K562 (cell line): Measurements from ENCODE around the gene SNRPD2. TPM values are rescaled to one million over a fixed set of nuclear protein-coding genes. Genes with fewer than 3 reads are reported as not detected.

Experiments
- BRCA1 ChIP-seq, 2 experiments: fragments of 450-650 bp in 1 of 2; sonication (generic) in 1 of 2; formaldehyde crosslinking in 1 of 2; IDR thresholded peaks; 2 replicates each; pipeline versions ENCODE4 v1.5.0 to v1.6.1; 2017 to 2020; ENCODE audit warnings: mild to moderate bottlenecking in 1 of 2, missing genetic modification reagents in 1 of 2
- PREB ChIP-seq: sonication (generic); formaldehyde crosslinking; IDR thresholded peaks from 2 replicates; pipeline ENCODE4 v1.8.1; 2023; ENCODE audit warnings: mild to moderate bottlenecking, missing genetic modification reagents
- PTRF ChIP-seq: fragments of 450-650 bp; IDR thresholded peaks from 2 replicates; pipeline ENCODE4 v1.6.1; 2016; ENCODE audit warnings: mild to moderate bottlenecking, missing genetic modification characterization, missing compliant biosample characterization
- THRA ChIP-seq: fragments of 450-650 bp; IDR thresholded peaks from 2 replicates; pipeline ENCODE4 v1.6.1; 2017; ENCODE audit warnings: mild to moderate bottlenecking, moderate library complexity
- ZNF318 ChIP-seq, 2 experiments: fragments of 450-650 bp; IDR thresholded peaks; 2 replicates each; pipeline ENCODE4 v1.6.1; 2016; ENCODE audit warnings: mild to moderate bottlenecking in 2 of 2, borderline replicate concordance in 1 of 2, low read depth in 1 of 2, moderate library complexity in 1 of 2
- polyA plus RNA-seq, 8 experiments: library from polyadenylated mRNA; depleted of rRNA in 4 of 8; stranded (reverse) in 5 of 8; unstranded in 3 of 8; fragments of >200 nt; fragmentation: Nextera tagmentation in 2 of 8; fragmentation: Illumina TruSeq in 1 of 8; extraction: Ambion mirVana in 2 of 8; extraction: Trizol in 1 of 8; gene quantifications; 2 replicates each; pipeline versions ENCODE4 v1.2.1 to v1.2.3, GENCODE V29; 2011 to 2014; ENCODE audit warnings: inconsistent platforms in 1 of 8, missing spikeins in 1 of 8
- total RNA-seq, 7 experiments: library from RNA; depleted of rRNA in 6 of 7; stranded (reverse); fragments of >200 nt in 6 of 7; fragmentation: Illumina TruSeq in 2 of 7; extraction: Trizol in 2 of 7; gene quantifications; 2 replicates each; pipeline versions ENCODE4 v1.2.1 to v1.2.3, GENCODE V29; 2011 to 2021; ENCODE audit warnings: low replicate concordance in 1 of 7
- TF ChIP-seq, protein P1 (sequence below): fragments of 250-450 bp; sonication (Bioruptor Pico); IDR thresholded peaks from 2 replicates; pipeline ENCODE4 v1.5.0; 2021; ENCODE audit warnings: mild to moderate bottlenecking, moderate library complexity
- TF ChIP-seq, protein P2 (sequence below): sonication (generic); formaldehyde crosslinking; IDR thresholded peaks from 2 replicates; pipeline ENCODE4 v1.8.1; 2023; ENCODE audit warnings: mild to moderate bottlenecking, missing genetic modification reagents

The SNRPD2 gene
- total and polyA plus RNA-seq, 9 of the 15 experiments (the other 6 are each of a cell fraction or from before 2014, with no cell fraction given), result 728 to 4,411 (median 1,029) TPM

GRCh38 chr19:45716359-45717130 is 24.8 kb upstream of the SNRPD2 start (continued):
- TF ChIP-seq ZNF318 (IDR thresholded peaks at IDR 0.05; ENCODE audit: borderline replicate concordance in 1 of 2, low read depth in 1 of 2), result no peak
- no peak for TF ChIP-seq PTRF (tag)
- no peak for TF ChIP-seq PREB (CRISPR knock-in tag)
- TF ChIP-seq, protein P1, sequence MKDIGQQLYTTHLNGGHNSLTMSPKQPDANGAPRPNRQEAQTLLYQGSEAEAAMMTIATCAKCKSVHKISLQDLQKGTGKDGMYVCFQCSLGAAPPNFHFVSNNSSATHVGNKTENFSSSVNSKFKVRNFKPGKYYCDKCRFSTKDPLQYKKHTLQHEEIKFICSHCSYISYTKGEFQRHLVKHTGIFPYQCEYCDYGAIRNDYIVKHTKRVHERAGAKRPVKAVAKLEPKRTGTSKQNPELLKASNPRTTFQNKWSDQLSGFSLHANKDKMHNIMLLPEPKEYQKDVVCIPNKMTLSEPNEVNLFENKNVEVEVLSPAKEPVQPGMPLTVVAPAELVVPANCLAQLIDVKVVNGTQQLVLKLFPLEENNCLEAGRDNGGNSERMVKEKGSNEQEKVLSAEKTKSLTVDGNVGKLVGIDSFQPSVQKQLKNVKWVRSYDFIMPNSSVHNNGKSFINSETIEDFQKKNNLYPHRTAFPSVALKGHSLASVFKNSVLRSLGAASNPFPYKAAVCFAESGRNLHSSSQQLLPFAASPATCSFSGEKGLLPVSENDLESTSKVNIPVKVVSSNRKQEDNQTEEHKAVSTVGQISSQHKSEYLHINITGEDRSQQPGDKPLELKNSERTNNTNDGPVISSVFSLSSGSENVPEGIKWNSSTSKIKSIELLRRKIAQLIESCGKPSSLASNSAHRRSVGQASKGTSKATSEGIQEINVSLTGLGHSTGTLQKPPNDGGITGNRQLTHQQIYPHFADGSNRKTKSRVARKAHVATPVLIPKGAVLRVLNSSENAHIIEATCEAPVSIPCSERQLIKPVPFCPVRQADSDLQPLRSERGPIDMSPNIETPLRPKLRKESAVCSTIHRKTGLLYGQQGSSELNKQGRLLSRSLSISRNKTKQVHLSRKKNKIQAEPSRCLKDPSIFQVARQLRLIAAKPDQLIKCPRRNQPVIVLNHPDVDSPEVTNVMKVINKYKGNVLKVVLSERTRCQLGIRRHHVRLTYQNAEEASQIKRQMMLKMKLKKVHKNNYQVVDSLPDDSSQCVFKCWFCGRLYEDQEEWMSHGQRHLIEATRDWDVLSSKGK, result no peak
- TF ChIP-seq, protein P2, sequence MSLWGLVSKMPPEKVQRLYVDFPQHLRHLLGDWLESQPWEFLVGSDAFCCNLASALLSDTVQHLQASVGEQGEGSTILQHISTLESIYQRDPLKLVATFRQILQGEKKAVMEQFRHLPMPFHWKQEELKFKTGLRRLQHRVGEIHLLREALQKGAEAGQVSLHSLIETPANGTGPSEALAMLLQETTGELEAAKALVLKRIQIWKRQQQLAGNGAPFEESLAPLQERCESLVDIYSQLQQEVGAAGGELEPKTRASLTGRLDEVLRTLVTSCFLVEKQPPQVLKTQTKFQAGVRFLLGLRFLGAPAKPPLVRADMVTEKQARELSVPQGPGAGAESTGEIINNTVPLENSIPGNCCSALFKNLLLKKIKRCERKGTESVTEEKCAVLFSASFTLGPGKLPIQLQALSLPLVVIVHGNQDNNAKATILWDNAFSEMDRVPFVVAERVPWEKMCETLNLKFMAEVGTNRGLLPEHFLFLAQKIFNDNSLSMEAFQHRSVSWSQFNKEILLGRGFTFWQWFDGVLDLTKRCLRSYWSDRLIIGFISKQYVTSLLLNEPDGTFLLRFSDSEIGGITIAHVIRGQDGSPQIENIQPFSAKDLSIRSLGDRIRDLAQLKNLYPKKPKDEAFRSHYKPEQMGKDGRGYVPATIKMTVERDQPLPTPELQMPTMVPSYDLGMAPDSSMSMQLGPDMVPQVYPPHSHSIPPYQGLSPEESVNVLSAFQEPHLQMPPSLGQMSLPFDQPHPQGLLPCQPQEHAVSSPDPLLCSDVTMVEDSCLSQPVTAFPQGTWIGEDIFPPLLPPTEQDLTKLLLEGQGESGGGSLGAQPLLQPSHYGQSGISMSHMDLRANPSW (CRISPR knock-in tag), result no peak
- TF ChIP-seq THRA, result no peak
- TF ChIP-seq BRCA1 (IDR thresholded peaks at IDR 0.05), result no peak
- no peak for TF ChIP-seq BRCA1 (CRISPR knock-in tag; IDR thresholded peaks at IDR 0.05)
